ENCODE measurements around the gene E2F6. TPM values are rescaled to one million over a fixed set of nuclear protein-coding genes. Genes with fewer than 3 reads are reported as not detected.

E2F6 gene
- total RNA-seq, 4 donors from 2014 or later: 6.0 to 19.8 (median 6.9) TPM

DNA sequence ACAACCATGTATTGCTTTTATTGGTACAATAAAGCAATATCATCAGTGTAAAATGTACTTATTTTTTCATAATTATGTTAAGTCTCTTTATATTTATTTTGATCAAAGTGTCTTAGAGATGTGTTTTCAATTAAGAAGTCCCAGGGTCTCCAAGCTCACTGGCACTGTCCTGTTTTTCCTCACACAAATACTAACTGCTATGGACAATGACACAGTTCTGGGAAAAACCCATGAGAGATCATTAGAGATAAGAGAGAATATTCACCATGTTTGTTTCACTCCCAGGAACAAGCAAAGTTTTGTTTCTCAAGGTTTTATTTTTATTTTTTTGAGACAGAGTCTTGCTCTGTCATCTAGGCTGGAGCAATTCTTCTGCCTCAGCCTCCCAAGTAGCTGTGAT is 38.7 kb downstream of the E2F6 start:
- Histone ChIP-seq H3K4me1 (no peaks in the 10 kb centered on the region), H3K9me3 (no peaks in the 10 kb centered on the region), H3K27me3 (no peaks in the 10 kb centered on the region), H3K27ac (no peak overlapping the region), H3K4me3 (no peak overlapping the region), H3K36me3 (no peaks in the 10 kb centered on the region)
- intact Hi-C loops (cut with DNase I; ENCODE audit: low total_unique reads): no loop called here
- TF ChIP-seq CTCF (IDR thresholded peaks at IDR 0.05) (no peak), POLR2A (IDR thresholded peaks at IDR 0.05) (no peak)
- DNase-seq: no peak
- in situ Hi-C loops (cut with MboI; ENCODE audit: low pct_ligation_motif_present in 1 of 4, low pct_unique_long_range_greater_than_20kb in 1 of 4, low sequenced_read_pairs in 3 of 4): loop anchor here in 3 of 4 donors (25.0 kb wide), 2 partner anchors 290 to 590 kb away; a partner anchor contains a TSS

DNA sequence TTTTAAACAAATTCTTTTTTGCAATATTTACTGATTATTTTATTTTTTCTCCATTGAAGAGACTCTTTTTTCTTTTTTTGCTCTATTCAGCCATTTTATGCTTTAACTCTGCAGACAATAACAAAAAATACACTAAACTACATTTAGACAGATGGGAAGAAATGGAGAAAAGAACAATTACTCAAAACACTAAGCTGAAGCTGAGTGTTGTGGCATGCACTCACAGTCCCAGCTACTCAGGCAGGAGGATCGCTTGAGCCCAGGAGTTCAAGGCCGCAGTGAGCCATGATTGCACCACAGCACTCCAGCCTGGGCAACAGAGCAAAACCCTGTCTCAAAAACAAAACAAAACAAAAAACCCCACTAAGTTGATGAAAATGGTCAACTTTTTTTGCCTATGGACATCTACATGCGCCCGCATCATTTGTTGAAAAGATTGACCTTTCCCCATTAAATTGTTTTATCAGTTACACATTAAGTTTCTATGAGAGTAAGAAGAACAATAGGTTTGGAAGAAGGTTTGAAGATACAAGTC is 43.0 kb downstream of the E2F6 start:
- DNase-seq: no peak
- TF ChIP-seq EP300 (IDR thresholded peaks at IDR 0.05; ENCODE audit: low read depth) (no peak), POLR2A (IDR thresholded peaks at IDR 0.05) (no peak), POLR2AphosphoS5 (IDR thresholded peaks at IDR 0.05) (no peak), CTCF (IDR thresholded peaks at IDR 0.05) (no peak)

GRCh38 chr2:11422491-11422865 is 43.5 kb downstream of the E2F6 start:
- in situ Hi-C loops (cut with MboI; ENCODE audit: low pct_ligation_motif_present in 1 of 4, low pct_unique_long_range_greater_than_20kb in 1 of 4, low sequenced_read_pairs in 3 of 4): loop anchor here in 2 of 4 donors (25.0 kb wide), 3 partner anchors 185 to 585 kb away; a partner anchor contains a TSS
- Histone ChIP-seq H3K4me3 (no peak overlapping the region), H3K9me3 (peaks cover 0 to 5% of the 10 kb centered on the region in 2 donors), H3K27me3 (no peaks in the 10 kb centered on the region), H3K36me3 (no peaks in the 10 kb centered on the region), H3K27ac (no peak overlapping the region), H3K4me1 (no peaks in the 10 kb centered on the region)
- intact Hi-C loops (cut with DNase I; ENCODE audit: low total_unique reads): no loop called here
- DNase-seq: no peak
- TF ChIP-seq POLR2A (IDR thresholded peaks at IDR 0.05): no peak
- no peak for TF ChIP-seq EP300 (IDR thresholded peaks at IDR 0.05; ENCODE audit: low read depth)
- no peak for TF ChIP-seq CTCF (IDR thresholded peaks at IDR 0.05)
- TF ChIP-seq POLR2AphosphoS5 (IDR thresholded peaks at IDR 0.05): no peak
- 69 to 87% methylated on average over 5 of the region's 5 CpGs for WGBS, 2 donors (ENCODE audit: low coverage in 1 of 2)

More for the DNA sequence above, 43.0 kb downstream of the E2F6 start:
- Histone ChIP-seq H3K36me3 (no peaks in the 10 kb centered on the region), H3K9me3 (peaks cover 0 to 4% of the 10 kb centered on the region in 2 donors), H3K27ac (no peak overlapping the region), H3K4me3 (no peak overlapping the region), H3K27me3 (no peaks in the 10 kb centered on the region), H3K4me1 (no peaks in the 10 kb centered on the region)
- WGBS, 2 donors (ENCODE audit: low coverage in 1 of 2): 93 to 100% methylated on average over 3 to 4 of the region's 4 CpGs
- intact Hi-C loops (cut with DNase I; ENCODE audit: low total_unique reads): no loop called here
- in situ Hi-C loops (cut with MboI; ENCODE audit: low pct_ligation_motif_present in 1 of 4, low pct_unique_long_range_greater_than_20kb in 1 of 4, low sequenced_read_pairs in 3 of 4): loop anchor here in 2 of 4 donors (25.0 kb wide), 3 partner anchors 186 to 586 kb away; a partner anchor contains a TSS

DNA sequence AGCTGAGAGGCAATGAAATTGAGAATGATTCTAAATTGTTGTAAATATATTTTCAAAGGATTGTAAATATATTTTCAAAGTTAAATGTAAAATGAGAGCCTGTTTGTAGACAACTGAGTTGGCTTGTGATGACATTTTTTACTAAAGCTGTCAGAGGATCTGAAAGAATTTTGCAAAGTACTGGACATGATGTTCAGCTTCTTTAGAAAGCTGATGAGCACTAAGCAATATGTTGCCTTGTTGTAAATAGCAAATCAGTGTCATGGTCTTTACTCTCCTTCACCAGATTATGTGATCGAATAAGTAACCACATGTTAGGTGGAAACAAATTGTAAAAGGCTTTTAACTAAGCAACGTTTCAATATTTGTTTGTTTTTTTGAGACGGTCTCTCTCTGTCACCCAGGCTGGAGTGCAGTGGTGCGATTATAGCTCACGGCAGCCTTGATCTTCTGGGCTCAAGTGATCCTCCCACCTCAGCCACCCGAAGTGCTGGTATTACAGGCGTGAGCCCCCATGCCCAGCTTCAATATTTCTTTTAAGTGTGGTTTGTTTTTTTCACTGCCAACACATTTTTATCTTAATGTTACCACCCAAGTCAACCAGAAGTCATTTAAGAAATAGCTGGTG is 44.0 kb downstream of the E2F6 start:
- WGBS, 2 donors (ENCODE audit: low coverage in 1 of 2): 67 to 71% methylated on average over 3 to 7 of the region's 7 CpGs
- in situ Hi-C loops (cut with MboI; ENCODE audit: low pct_ligation_motif_present in 1 of 4, low pct_unique_long_range_greater_than_20kb in 1 of 4, low sequenced_read_pairs in 3 of 4): loop anchor here in 2 of 4 donors (25.0 kb wide), 3 partner anchors 185 to 585 kb away; a partner anchor contains a TSS
- no peak for TF ChIP-seq EP300 (IDR thresholded peaks at IDR 0.05; ENCODE audit: low read depth)
- no peak for TF ChIP-seq POLR2A (IDR thresholded peaks at IDR 0.05)
- TF ChIP-seq CTCF (IDR thresholded peaks at IDR 0.05): no peak
- TF ChIP-seq POLR2AphosphoS5 (IDR thresholded peaks at IDR 0.05): no peak

More for the DNA sequence above, 44.0 kb downstream of the E2F6 start:
- Histone ChIP-seq H3K36me3 (no peaks in the 10 kb centered on the region), H3K4me1 (no peaks in the 10 kb centered on the region), H3K9me3 (peaks cover 0 to 5% of the 10 kb centered on the region in 2 donors), H3K27ac (no peak overlapping the region), H3K27me3 (no peaks in the 10 kb centered on the region), H3K4me3 (no peak overlapping the region)
- intact Hi-C loops (cut with DNase I; ENCODE audit: low total_unique reads): no loop called here
- DNase-seq: no peak
